NCI-H1105 treated with DMSO at 0.1 percent for 48 hours (cell line): ENCODE measurements around the gene HOXA3.

Experiments used
- DNase-seq: peaks from one replicate; lab custom pipeline; 2025; lab: John Stamatoyannopoulos, UW

The HOXA3 gene

GRCh38 chr7:27102581-27103442 is 49.6 kb downstream of the HOXA3 start, which contains the start of gene HOXA2:
TSS of gene HOXA2 (minus strand) at chr7:27102683. CDS start at chr7:27102500, 183 bp downstream.
- DNase-seq = no peak

- no peak for DNase-seq
Observed at GRCh38 chr7:27101957-27102580, 50.3 kb downstream of the HOXA3 start.

GRCh38 chr7:27101171-27101956 is 51.0 kb downstream of the HOXA3 start:
- no peak for DNase-seq

- no peak for DNase-seq
Observed at GRCh38 chr7:27100694-27101170, 51.7 kb downstream of the HOXA3 start.

GRCh38 chr7:27099453-27100370 is 52.7 kb downstream of the HOXA3 start:
- DNase-seq = peak; percentile 41

- DNase-seq = peak; percentile 61
Observed at GRCh38 chr7:27098578-27099451, 53.6 kb downstream of the HOXA3 start.

GRCh38 chr7:27097686-27098577 is 54.5 kb downstream of the HOXA3 start:
- no peak for DNase-seq

- DNase-seq = peak; percentile 32
Observed at GRCh38 chr7:27096768-27097514, 55.4 kb downstream of the HOXA3 start.

- DNase-seq = peak; percentile 79
Observed at GRCh38 chr7:27095897-27096767, 56.3 kb downstream of the HOXA3 start, which contains the start of gene HOXA1. TSS of gene HOXA1 (minus strand) at chr7:27096000. CDS start at chr7:27095912, 88 bp downstream.

- no peak for DNase-seq
Observed at GRCh38 chr7:27095050-27095896, 57.1 kb downstream of the HOXA3 start.

GRCh38 chr7:27094304-27095049 is 57.9 kb downstream of the HOXA3 start:
- no peak for DNase-seq

GRCh38 chr7:27093184-27093895 is 59.0 kb downstream of the HOXA3 start:
- DNase-seq = no peak

- no peak for DNase-seq
Observed at GRCh38 chr7:27092819-27093110, 59.6 kb downstream of the HOXA3 start.

- DNase-seq = no peak
Observed at GRCh38 chr7:27091941-27092818, 60.2 kb downstream of the HOXA3 start.
